Uterus (tissue), 2 donors: Measurements from ENCODE around the gene SLC4A5.

Experiments used
- CTCF ChIP-seq, 4 experiments: fragments of 200-600 bp in 2 of 4; fragments of 450-650 bp in 2 of 4; sonication (generic) in 2 of 4; IDR thresholded peaks; one replicate each; pipeline ENCODE4 v1.5.1; 2016 to 2019; ENCODE audit warnings: antibody characterized with exemption in 4 of 4, mild to moderate bottlenecking in 2 of 4, moderate library complexity in 1 of 4
- POLR2A ChIP-seq, 2 donors: fragments of 450-650 bp; IDR thresholded peaks; one replicate each; pipeline ENCODE4 v1.6.1; 2016; ENCODE audit warnings: antibody characterized with exemption in 2 of 2, mild to moderate bottlenecking in 1 of 2, moderate library complexity in 1 of 2

GRCh38 chr2:74357627-74358026, 14.4 kb upstream of the SLC4A5 start:
- TF ChIP-seq CTCF (IDR thresholded peaks at IDR 0.05) (no peak), POLR2A (IDR thresholded peaks at IDR 0.05) (no peak)
